HG02571 (cell line): ENCODE measurements around the gene SLC17A2.
"Not testable (repeated sequence)": the region's sequence is repeated elsewhere in the genome, so short reads cannot be mapped to it uniquely, and the experiment has no call there.

Experiments used
- ATAC-seq: cut with Tn5 transposase; IDR thresholded peaks from one replicate; pipeline ENCODE4 v1.9.1; 2021; ENCODE audit warnings: mild to moderate bottlenecking, moderate library complexity; ENCODE audit not compliant: unreplicated experiment

The SLC17A2 gene

DNA sequence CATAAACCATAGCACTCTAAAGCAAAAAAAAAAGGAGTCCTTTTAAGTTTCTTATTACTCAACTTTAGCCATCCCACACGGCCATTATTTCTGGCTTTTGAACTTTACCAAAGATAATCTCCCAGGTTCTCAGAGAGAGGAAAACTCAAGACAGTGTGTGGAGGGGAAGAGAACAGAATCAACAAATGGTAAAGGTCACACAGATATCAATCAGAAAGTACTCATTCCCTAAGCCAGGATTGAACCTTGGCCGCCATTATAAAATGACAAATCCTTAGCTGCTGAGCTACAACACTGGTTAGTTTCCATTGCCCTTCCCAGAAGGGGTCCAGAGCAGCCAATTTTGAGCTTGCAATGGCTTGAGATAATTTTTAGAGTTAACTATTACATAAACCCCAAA, 22.0 kb upstream of the SLC17A2 start:
- no peak for ATAC-seq

DNA sequence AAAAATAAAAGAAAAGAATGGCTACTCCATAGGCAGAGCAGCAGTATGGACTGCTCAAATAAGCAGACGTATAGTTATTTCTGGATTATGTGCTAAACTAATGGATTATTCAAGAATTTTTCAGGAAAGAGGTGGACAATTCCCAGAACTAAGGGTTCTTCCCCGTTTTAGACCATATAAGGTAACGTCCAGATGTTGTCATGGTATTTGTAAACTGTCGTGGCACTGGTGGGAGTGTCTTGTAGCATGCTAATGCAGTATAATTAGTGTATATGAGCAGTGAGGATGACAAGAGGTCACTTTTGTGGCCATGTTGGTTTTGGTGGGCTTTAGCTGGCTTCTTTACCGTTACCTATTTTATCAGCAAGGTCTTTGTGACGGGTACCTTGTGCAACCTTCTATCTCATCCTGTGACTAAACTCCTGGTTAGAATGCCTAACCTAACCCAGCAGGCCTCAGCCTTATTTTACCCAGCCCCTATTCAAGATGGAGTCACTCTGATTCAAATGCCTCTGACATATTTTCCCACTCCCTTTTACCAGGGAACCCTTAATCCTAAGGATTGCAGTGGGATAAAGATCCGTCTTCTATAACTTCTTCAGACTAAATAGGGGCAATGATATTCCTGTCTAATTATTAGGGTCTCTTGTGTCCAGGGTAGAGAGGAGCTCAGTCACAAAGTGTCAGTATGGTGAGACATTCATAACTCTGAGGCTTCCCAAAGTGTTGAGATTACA, 21.0 kb upstream of the SLC17A2 start:
- no peak for ATAC-seq

DNA sequence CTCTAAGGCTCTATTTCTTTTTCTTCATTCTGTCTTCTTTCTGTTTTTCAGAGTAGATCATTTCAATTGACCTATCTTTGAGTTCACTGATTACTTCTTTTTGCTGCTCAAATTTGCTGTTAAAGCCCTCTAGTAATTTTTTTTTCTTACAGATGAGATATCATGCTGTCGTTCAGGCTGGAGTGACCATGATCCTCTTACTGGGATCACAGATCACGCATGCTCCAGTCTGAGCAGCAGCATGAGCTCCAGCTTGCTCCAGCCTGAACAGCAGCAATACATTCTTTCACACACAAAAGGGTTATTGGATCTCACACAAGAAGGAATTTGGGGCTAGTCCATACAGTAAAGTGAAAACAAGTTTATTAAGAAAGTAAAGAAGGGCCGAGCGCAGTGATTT, 19.8 kb upstream of the SLC17A2 start:
- no peak for ATAC-seq

DNA sequence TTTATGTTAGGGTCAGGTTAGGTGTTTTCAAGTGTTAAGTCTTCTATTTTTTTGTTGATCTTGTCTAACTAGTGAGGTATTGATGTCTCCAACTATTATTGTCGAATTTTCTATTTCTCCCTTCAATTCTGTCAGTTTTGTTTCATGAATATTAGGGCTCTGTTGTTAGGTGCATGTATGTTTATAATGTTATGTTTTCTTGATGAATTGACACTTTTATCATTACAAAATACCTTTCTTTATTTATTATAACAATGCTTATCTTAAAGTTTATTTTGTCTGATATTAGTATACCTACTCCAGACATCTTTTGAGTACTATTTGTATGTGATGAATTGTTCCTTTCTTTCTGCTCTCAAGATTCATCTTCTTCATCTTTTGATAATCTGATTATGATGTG, 19.2 kb upstream of the SLC17A2 start:
- ATAC-seq = no peak

- not testable (repeated sequence) for ATAC-seq
Observed at GRCh38 chr6:25947492-25947891, 17.0 kb upstream of the SLC17A2 start.

- no peak for ATAC-seq
Observed at GRCh38 chr6:25946631-25947030, 16.1 kb upstream of the SLC17A2 start.

- not testable (repeated sequence) for ATAC-seq
Observed at GRCh38 chr6:25945738-25946137, 15.2 kb upstream of the SLC17A2 start.

DNA sequence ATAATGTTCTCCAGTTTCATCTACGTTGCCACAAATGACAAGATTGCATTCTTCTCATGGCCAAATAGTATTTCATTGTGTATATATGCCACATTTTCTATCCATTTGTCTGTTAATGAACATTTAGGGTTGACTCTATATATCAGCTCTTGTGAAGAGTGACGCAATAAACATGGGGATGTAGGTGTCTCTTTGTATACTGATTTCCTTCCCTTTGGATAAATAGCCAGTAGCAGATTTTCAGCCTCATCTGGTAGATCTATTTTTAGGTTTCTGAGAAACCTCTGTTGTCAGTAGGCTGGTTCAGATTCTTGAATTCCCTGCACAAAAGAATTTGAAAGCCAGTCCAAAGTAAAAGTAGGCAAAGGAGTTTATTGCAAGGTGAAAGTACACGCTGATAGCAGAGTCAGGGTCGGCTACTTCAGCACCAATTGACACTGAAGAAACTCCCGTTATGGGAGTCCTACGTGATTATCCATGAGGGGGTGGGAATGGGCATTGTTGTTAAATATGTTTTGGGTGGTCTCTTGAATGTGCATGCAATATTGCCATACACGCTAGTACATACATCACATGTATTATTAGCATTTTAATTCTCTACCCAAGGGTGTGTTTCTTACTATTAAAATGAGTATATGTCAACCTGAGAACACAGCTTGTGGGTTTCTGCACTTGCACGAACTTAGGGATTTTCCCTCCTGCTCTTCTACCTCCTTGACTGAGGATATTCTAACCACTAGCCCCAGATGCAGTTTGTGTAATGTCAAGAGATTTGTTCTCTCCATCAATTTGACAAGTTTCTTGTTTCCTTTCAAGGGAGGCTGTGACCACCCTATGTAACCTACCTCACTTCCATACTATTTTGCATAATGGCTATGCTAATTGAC, 14.4 kb upstream of the SLC17A2 start:
- peak; percentile 89 for ATAC-seq

DNA sequence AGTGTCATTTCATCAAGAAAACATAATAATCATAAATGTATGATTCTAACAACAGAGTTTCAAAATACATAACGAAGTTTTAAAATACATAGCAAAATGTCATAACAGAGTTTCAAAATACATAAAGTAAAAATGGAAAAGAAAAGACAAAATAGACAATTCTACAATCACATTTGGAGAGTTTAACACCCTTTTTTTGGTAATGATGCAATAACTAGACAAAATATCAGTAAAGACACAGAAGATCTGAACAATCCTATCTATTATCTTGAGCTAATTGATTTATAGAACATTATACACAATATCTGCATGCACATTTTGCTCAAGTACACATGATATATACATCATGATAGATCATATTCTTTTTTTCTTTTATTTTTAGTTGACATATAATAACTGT, 13.4 kb upstream of the SLC17A2 start:
- ATAC-seq = no peak

GRCh38 chr6:25942561-25943147, 12.2 kb upstream of the SLC17A2 start:
- no peak for ATAC-seq

DNA sequence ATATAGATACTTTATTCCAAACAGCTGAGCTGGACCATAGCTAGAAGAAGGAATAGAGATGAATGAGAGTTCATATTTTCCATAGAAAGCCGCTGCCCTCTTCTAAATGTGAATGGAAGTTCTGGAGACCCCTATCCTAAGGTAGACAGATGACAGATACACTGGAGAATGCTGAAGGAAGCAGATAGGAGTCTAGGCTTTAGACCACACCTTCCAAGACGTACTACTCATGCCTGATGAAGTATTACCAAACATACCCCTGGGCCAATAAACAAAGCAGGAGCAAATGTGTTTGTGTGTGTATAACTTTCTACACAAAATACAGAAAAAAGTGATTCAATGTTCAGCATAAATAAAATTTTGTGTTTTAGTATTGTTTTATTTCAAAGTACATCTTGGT, 9.1 kb upstream of the SLC17A2 start:
- ATAC-seq = no peak

DNA sequence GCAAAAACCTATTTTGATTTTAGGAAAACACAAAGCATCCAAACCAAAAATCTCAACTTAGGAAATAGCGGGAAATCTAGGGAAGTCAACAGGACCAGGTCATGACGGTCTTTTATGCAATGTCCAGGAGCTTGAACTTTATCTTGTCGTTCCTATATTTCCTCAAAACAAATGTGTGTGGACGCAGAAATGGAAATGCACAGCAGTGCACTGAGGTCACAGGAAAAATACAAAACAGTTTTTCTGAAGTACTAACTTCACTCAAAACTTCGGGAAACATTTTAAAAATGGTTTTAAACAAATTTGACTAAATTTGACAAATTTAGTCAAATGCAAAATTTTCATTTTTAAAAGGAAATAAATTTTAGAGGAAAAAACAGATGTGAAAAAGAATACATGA, 5.5 kb upstream of the SLC17A2 start:
- no peak for ATAC-seq

DNA sequence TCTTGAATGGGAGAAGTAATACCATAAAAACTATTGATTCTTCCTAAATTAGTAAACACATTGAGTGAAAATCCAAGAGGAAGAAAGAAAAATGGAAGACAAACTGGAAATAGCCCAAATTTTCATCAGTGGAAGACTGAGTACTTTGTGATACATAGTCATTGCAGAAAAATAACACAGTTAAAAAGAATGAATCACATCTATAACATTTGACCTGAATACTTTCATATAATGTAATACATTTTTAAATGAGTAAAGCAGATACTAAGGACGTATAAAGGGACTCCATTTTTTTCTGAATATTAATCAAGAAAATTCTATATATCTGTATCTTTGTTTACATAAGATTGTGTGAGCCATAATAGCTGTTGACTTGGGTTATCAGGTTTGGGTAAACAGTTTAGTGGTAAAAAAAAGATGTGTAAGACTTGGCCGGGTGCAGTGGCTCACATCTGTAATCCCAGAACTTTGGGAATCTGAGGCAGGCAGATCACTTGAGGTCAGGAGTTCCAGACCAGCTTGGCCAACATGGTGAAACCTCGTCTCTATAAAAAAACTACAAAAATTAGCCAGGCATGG, 4.3 kb upstream of the SLC17A2 start:
- no peak for ATAC-seq

DNA sequence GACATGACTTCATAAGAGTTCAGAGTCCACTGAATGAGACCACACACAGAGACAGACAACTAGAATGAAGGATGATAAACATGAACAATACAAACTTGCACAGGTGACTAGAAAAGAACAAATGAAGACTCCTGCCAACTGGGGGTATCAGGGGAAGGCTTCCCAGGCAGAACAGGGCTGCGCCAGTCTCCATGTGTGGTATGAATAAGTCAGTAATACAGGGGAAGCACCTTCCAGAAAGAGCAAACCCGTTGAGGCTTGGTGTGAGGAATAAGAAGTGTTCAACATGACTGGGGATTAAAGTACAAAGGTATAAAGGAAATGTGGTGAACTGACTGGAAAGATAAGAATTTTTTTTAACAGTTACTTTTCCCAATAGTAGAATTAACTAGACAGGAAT, 3.7 kb upstream of the SLC17A2 start:
- ATAC-seq = no peak

GRCh38 chr6:25931411-25931709, 869 bp upstream of the SLC17A2 start:
- no peak for ATAC-seq

DNA sequence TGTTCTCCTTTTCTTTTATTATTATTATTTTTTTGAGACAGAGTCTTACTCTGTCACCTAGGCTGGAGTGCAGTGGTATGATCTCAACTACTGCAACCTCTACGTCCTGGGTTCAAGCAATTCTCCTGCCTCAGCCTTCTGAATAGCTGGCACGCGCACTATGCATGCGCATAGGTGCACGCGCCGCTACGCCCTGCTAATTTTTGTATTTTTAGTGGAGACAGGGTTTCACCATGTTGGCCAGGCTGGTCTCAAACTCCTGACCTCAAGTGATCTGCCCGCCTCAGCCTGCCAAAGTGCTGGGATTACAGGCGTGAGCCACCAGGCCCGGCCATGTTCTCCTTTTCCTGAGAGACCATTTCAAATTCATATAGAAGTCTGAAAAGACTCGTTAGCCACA, 706 bp downstream of the SLC17A2 start:
- not testable (repeated sequence) for ATAC-seq

- ATAC-seq = no peak
Observed at GRCh38 chr6:25928562-25929324, 1.7 kb downstream of the SLC17A2 start.

DNA sequence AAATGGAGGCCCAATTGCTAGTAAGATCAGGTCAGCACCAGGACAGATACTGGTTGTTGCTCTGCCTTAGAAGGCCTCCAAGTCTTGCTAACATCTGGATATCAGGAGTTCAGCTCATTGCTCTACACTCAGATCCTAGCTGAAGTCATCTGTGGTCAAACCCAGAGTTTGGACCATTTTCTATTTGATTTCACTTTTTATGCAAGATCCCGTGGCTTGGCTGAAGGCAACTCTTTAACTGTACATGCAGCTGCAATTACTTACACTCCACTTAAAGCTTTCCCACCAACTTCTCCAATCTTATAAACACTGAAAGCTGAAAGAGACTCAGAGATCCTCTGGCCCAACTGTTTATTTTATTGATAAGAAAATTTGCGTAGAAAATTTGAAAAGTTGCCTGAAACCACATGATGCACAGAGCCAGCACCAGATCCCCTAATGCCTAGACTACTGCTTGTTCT, 2.7 kb downstream of the SLC17A2 start:
- ATAC-seq = no peak

DNA sequence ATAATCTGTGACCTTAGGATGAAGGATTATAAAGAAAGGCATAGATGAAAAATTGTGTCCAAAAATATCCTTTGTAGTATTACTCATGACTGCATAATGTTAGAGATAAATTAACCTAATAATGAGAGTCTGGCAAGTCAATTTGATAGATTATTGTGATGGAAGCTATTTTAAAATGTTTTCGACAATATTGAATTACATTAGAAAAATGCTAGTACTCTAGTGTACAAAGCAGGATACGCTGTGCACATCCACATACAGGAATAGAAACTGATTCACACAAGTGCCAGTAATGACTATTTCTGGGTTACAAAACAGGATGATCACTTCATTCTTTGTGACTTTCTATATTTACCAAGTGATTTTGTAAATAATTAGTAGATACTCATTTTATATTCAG, 3.3 kb downstream of the SLC17A2 start:
- no peak for ATAC-seq

- ATAC-seq = no peak
Observed at GRCh38 chr6:25925876-25926275, 4.6 kb downstream of the SLC17A2 start.

DNA sequence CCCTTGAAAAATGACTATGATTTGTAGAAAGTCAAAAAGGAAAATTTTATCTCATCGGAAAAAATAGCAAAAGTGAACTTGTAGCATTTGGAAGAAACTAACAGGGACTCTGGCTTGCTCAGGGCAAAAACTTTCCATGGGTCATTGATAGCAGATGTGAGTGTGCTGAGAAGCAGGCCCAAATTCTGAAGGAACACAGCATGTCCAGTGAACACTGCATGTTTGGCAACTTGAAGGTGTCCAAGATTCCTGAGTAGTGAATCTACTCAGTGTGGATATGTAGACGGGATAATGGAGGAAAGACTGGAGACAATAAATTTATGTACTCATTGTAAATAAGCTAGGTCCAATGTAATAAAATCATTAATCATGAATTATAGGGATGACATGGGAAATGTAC, 8.2 kb downstream of the SLC17A2 start:
- ATAC-seq = no peak
